Measurements from ENCODE around the gene PSMC5. TPM values are rescaled to one million over a fixed set of nuclear protein-coding genes. Genes with fewer than 3 reads are reported as not detected.

The PSMC5 gene
- total RNA-seq, 1 experiment from 2014 or later = 183 TPM

DNA sequence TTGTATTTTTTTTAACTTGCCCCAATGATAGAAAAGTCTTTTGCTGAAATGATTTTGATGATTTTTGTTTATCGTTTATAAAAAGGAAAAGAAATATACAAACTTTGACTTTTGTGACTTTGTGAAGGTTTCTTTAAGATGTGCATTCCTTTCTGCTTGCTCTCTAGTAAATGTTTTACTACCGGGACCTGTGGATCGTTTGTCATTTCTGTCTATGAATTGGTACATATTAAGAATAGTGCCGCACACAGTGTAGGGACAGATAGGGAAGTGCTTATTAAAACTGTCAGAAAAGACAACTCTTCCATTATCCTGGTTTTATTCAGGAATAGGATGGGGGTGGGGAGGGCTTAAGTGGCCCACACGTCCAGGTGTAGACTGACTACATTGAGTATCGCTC lies 8.1 kb upstream of the PSMC5 start:
- H3K9ac ChIP-seq (ENCODE audit: extremely low read depth, insufficient read length, low read length) = no peak overlapping the region
- no peak overlapping the region for H3K14ac ChIP-seq (ENCODE audit: insufficient read depth, low read length)
- no peak overlapping the region for H2BK12ac ChIP-seq (ENCODE audit: insufficient read length, low read depth, low read length)
- no peak overlapping the region for H4K91ac ChIP-seq (ENCODE audit: insufficient read length, low read depth, low read length)
- no peak overlapping the region for H3K4ac ChIP-seq (ENCODE audit: low read depth, low read length)
- no peaks in the 10 kb centered on the region for H3K79me2 ChIP-seq (ENCODE audit: insufficient read depth, low read length)
- no peaks in the 10 kb centered on the region for H3K4me1 Mint-ChIP-seq
- H3K23me2 ChIP-seq (ENCODE audit: insufficient read length, low read depth, low read length, poor library complexity, severe bottlenecking) = no peaks in the 10 kb centered on the region
- no peak overlapping the region for H3K4me3 Mint-ChIP-seq
- H3T11ph ChIP-seq (ENCODE audit: low read length) = no peak overlapping the region
- H2AK5ac ChIP-seq (ENCODE audit: insufficient read length, low read length) = no peak overlapping the region
- H3K56ac ChIP-seq (ENCODE audit: insufficient read length, low read depth, low read length) = no peak overlapping the region
- TF ChIP-seq, protein P1, sequence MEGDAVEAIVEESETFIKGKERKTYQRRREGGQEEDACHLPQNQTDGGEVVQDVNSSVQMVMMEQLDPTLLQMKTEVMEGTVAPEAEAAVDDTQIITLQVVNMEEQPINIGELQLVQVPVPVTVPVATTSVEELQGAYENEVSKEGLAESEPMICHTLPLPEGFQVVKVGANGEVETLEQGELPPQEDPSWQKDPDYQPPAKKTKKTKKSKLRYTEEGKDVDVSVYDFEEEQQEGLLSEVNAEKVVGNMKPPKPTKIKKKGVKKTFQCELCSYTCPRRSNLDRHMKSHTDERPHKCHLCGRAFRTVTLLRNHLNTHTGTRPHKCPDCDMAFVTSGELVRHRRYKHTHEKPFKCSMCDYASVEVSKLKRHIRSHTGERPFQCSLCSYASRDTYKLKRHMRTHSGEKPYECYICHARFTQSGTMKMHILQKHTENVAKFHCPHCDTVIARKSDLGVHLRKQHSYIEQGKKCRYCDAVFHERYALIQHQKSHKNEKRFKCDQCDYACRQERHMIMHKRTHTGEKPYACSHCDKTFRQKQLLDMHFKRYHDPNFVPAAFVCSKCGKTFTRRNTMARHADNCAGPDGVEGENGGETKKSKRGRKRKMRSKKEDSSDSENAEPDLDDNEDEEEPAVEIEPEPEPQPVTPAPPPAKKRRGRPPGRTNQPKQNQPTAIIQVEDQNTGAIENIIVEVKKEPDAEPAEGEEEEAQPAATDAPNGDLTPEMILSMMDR (conservative IDR thresholded peaks at IDR 0.05) = no peak
- H4K8ac ChIP-seq (replicated peaks; ENCODE audit: insufficient read length, low read depth, low read length) = no peak overlapping the region
- H3K27me3 Mint-ChIP-seq (ENCODE audit: low read depth) = no peaks in the 10 kb centered on the region; the same call in 1 of the 2 replicates
- no peak overlapping the region for H3K27ac ChIP-seq (ENCODE audit: insufficient read length, low read depth, low read length)
- no peak overlapping the region for H3K18ac ChIP-seq (ENCODE audit: insufficient read length, low read depth, low read length)
- H3K79me1 ChIP-seq (ENCODE audit: insufficient read depth, low read depth, low read length, poor library complexity, severe bottlenecking) = no peaks in the 10 kb centered on the region
- no peaks in the 10 kb centered on the region for H3K27me3 ChIP-seq (ENCODE audit: insufficient read depth, low read length)
- H4K20me1 ChIP-seq (ENCODE audit: control insufficient read depth, insufficient read depth, insufficient read length) = no peaks in the 10 kb centered on the region
- DNase-seq = no peak
- H3K9me3 Mint-ChIP-seq = no peaks in the 10 kb centered on the region
- WGBS (ENCODE audit: extremely low coverage, insufficient read length, low lambda C conversion rate) = 100% methylated on average over 1 of the region's 6 CpGs
- H4K5ac ChIP-seq (ENCODE audit: insufficient read length, low read depth, low read length) = no peak overlapping the region
- H2BK120ac ChIP-seq (ENCODE audit: low read depth, low read length, poor library complexity, severe bottlenecking) = no peak overlapping the region
- no peak overlapping the region for H3K4me2 ChIP-seq (ENCODE audit: insufficient read depth, insufficient read length, low read length)
- no peak overlapping the region for H2BK20ac ChIP-seq (ENCODE audit: low read depth, low read length, poor library complexity, severe bottlenecking)
- H3K23ac ChIP-seq (ENCODE audit: insufficient read length, low read depth, low read length) = no peak overlapping the region
- H2BK15ac ChIP-seq (ENCODE audit: low read depth, low read length) = no peak overlapping the region
- H3K4me1 ChIP-seq (ENCODE audit: insufficient read depth, low read length) = no peaks in the 10 kb centered on the region
- H3K27ac Mint-ChIP-seq = no peak overlapping the region; a peak in 1 of 7 replicates
- no peaks in the 10 kb centered on the region for H3K9me3 ChIP-seq (ENCODE audit: control insufficient read depth, low read depth, low read length)
- H3K36me3 Mint-ChIP-seq (ENCODE audit: insufficient read depth in 1 of 3, low read depth in 3 of 3) = peaks cover 52 to 100% (median 97%) of the 10 kb centered on the region in 3 experiments
- no peak overlapping the region for H2AFZ ChIP-seq (ENCODE audit: low read length)
- H2BK5ac ChIP-seq (ENCODE audit: insufficient read length, low read length) = no peak overlapping the region

Measured in H9 (cell line).